Stimulated activated CD8-positive, alpha-beta memory T cell treated with anti-CD3 and anti-CD28 coated beads, Interleukin-12 subunit alpha, Interleukin-12 subunit beta, amount 100 ng/mL, for 24 hours (primary cell): ENCODE results near the gene FGFR1OP2.
"Not testable (repeated sequence)": the region's sequence is repeated elsewhere in the genome, so short reads cannot be mapped to it uniquely, and the experiment has no call there.

Source experiments
- DNase-seq: peaks from one replicate; pipeline ENCODE4 v3.0.0-alpha.2; 2020; ENCODE audit errors: extremely low read depth

Gene FGFR1OP2

GRCh38 chr12:26941215-26941594 lies 2.9 kb downstream of the FGFR1OP2 start:
- no peak for DNase-seq

- DNase-seq: no peak
These were observed 10.0 kb downstream of the FGFR1OP2 start for GRCh38 chr12:26948309-26948708.

- no peak for DNase-seq
These were observed 15.2 kb downstream of the FGFR1OP2 start for GRCh38 chr12:26953447-26953846.

- DNase-seq: no peak
These were observed 15.8 kb downstream of the FGFR1OP2 start for GRCh38 chr12:26954027-26954426.

GRCh38 chr12:26961391-26961790 lies 23.1 kb downstream of the FGFR1OP2 start:
- not testable (repeated sequence) for DNase-seq

GRCh38 chr12:26961803-26962202 lies 23.5 kb downstream of the FGFR1OP2 start:
- no peak for DNase-seq

GRCh38 chr12:26963413-26963812 lies 25.1 kb downstream of the FGFR1OP2 start:
- DNase-seq: no peak

GRCh38 chr12:26966842-26967241 lies 28.6 kb downstream of the FGFR1OP2 start:
- no peak for DNase-seq

- no peak for DNase-seq
These were observed 31.9 kb downstream of the FGFR1OP2 start for GRCh38 chr12:26970136-26970535.

- DNase-seq: peak; percentile 9
These were observed 33.7 kb downstream of the FGFR1OP2 start for GRCh38 chr12:26971963-26972362.

GRCh38 chr12:26976687-26977086 lies 38.4 kb downstream of the FGFR1OP2 start:
- no peak for DNase-seq

- DNase-seq: no peak
These were observed 40.5 kb downstream of the FGFR1OP2 start for GRCh38 chr12:26978801-26979200.

GRCh38 chr12:26979733-26980132 lies 41.5 kb downstream of the FGFR1OP2 start:
- DNase-seq: no peak

- no peak for DNase-seq
These were observed 44.6 kb downstream of the FGFR1OP2 start for GRCh38 chr12:26982866-26983265.

GRCh38 chr12:26987634-26988424 lies 49.6 kb downstream of the FGFR1OP2 start:
- DNase-seq: no peak

- no peak for DNase-seq
These were observed 50.4 kb downstream of the FGFR1OP2 start for GRCh38 chr12:26988703-26989102.

- DNase-seq: no peak
These were observed 51.6 kb downstream of the FGFR1OP2 start for GRCh38 chr12:26989873-26990272.

- no peak for DNase-seq
These were observed 53.6 kb downstream of the FGFR1OP2 start for GRCh38 chr12:26991826-26992225.

GRCh38 chr12:26994109-26994508 lies 55.8 kb downstream of the FGFR1OP2 start:
- no peak for DNase-seq

- no peak for DNase-seq
These were observed 57.4 kb downstream of the FGFR1OP2 start for GRCh38 chr12:26995706-26996105.

- DNase-seq: no peak
These were observed 58.7 kb downstream of the FGFR1OP2 start for GRCh38 chr12:26997003-26997402.

GRCh38 chr12:27000961-27001360 lies 62.7 kb downstream of the FGFR1OP2 start:
- DNase-seq: no peak

- no peak for DNase-seq
These were observed 63.4 kb downstream of the FGFR1OP2 start for GRCh38 chr12:27001663-27002062.

- DNase-seq: no peak
These were observed 63.9 kb downstream of the FGFR1OP2 start for GRCh38 chr12:27002141-27002540.
